ENCODE results near the gene CRELD2.
A peak's percentile ranks its signal among the peaks of the same experiment; 100 is the strongest.

Gene CRELD2

GRCh38 chr22:49887702-49888101, 30.7 kb upstream of the CRELD2 start:
- H3K4ac ChIP-seq (ENCODE audit: low read length), result no peak overlapping the region
- H2BK12ac ChIP-seq (ENCODE audit: low read length), result no peak overlapping the region
- H2BK5ac ChIP-seq (ENCODE audit: low read length), result no peak overlapping the region
- no peak overlapping the region for H4K8ac ChIP-seq (ENCODE audit: low read depth, low read length)
- no peak overlapping the region for H3K27ac ChIP-seq (replicated peaks; ENCODE audit: low read length)
- no peak overlapping the region for H3K23ac ChIP-seq (ENCODE audit: low read depth, low read length, poor library complexity)
- H2BK120ac ChIP-seq (ENCODE audit: low read depth, low read length), result no peak overlapping the region
- H4K91ac ChIP-seq (ENCODE audit: low read depth, low read length, poor library complexity), result no peak overlapping the region
- H3K9ac ChIP-seq (ENCODE audit: low read depth, low read length, poor library complexity), result no peak overlapping the region
- H2BK15ac ChIP-seq (ENCODE audit: low read length), result no peak overlapping the region
- H2AK5ac ChIP-seq (ENCODE audit: low read depth, low read length), result no peak overlapping the region
- DNase-seq (ENCODE audit: low spot score), result no peak
- no peak overlapping the region for H3K4me3 ChIP-seq (ENCODE audit: low read length in 2 of 2)
- H3K14ac ChIP-seq (ENCODE audit: low read length), result no peak overlapping the region
- H2AFZ ChIP-seq (ENCODE audit: low read length), result no peak overlapping the region
- H3K36me3 ChIP-seq (replicated peaks in 1 of 2; ENCODE audit: control insufficient read depth in 2 of 2, insufficient read depth in 2 of 2, low read length in 2 of 2), result peaks cover 59 to 93% of the 10 kb centered on the region in 2 donors
- H3K9me3 ChIP-seq (replicated peaks in 1 of 2; ENCODE audit: control insufficient read depth in 2 of 2, insufficient read depth in 1 of 2, low read depth in 1 of 2, low read length in 2 of 2), result peaks cover 53 to 86% of the 10 kb centered on the region in 2 donors
- H3K18ac ChIP-seq (ENCODE audit: low read length), result no peak overlapping the region
- WGBS, 2 donors (ENCODE audit: extremely low coverage in 2 of 2, insufficient read length in 2 of 2, insufficient replicate concordance in 1 of 2), result no CpG with 5 or more reads among the region's 9 CpGs
- no peaks in the 10 kb centered on the region for H3K4me1 ChIP-seq (ENCODE audit: control insufficient read depth in 2 of 2, insufficient read depth in 1 of 2, low read depth in 1 of 2, low read length in 2 of 2)
- peaks cover 23% of the 10 kb centered on the region for H3K79me1 ChIP-seq (ENCODE audit: low read depth, low read length)
- no peak overlapping the region for H3K4me2 ChIP-seq (ENCODE audit: insufficient read depth, low read length, poor library complexity, severe bottlenecking)
- H3K27me3 ChIP-seq (ENCODE audit: control insufficient read depth in 3 of 3, insufficient read depth in 3 of 3, low read depth in 1 of 3, low read length in 3 of 3), result peaks cover 0 to 1% (median 0%) of the 10 kb centered on the region in 3 experiments

GRCh38 chr22:49889071-49889470, 29.4 kb upstream of the CRELD2 start:
- no CpG with 5 or more reads among the region's 5 CpGs for WGBS, 2 donors (ENCODE audit: extremely low coverage in 2 of 2, insufficient read length in 2 of 2, insufficient replicate concordance in 1 of 2)
- H3K9me3 ChIP-seq (replicated peaks in 1 of 2; ENCODE audit: control insufficient read depth in 2 of 2, insufficient read depth in 1 of 2, low read depth in 1 of 2, low read length in 2 of 2), result peaks cover 50 to 80% of the 10 kb centered on the region in 2 donors

GRCh38 chr22:49892226-49892899, 26.1 kb upstream of the CRELD2 start:
- H2AK5ac ChIP-seq (ENCODE audit: low read depth, low read length), result no peak overlapping the region
- H3K27ac ChIP-seq (replicated peaks; ENCODE audit: low read length), result no peak overlapping the region
- no peak overlapping the region for H2BK12ac ChIP-seq (ENCODE audit: low read length)
- H3K9me3 ChIP-seq (replicated peaks in 1 of 2; ENCODE audit: control insufficient read depth in 2 of 2, insufficient read depth in 1 of 2, low read depth in 1 of 2, low read length in 2 of 2), result peaks cover 36 to 58% of the 10 kb centered on the region in 2 donors
- peaks cover 24 to 60% of the 10 kb centered on the region in 2 donors for H3K36me3 ChIP-seq (replicated peaks in 1 of 2; ENCODE audit: control insufficient read depth in 2 of 2, insufficient read depth in 2 of 2, low read length in 2 of 2)
- H2AFZ ChIP-seq (ENCODE audit: low read length), result no peak overlapping the region
- no peak overlapping the region for H4K8ac ChIP-seq (ENCODE audit: low read depth, low read length)
- no peaks in the 10 kb centered on the region for H3K27me3 ChIP-seq (ENCODE audit: control insufficient read depth in 3 of 3, insufficient read depth in 3 of 3, low read depth in 1 of 3, low read length in 3 of 3)
- H3K9ac ChIP-seq (ENCODE audit: low read depth, low read length, poor library complexity), result no peak overlapping the region
- no peak overlapping the region for H2BK15ac ChIP-seq (ENCODE audit: low read length)
- no CpG with 5 or more reads among the region's 4 CpGs for WGBS, 2 donors (ENCODE audit: extremely low coverage in 2 of 2, insufficient read length in 2 of 2, insufficient replicate concordance in 1 of 2)
- no peak overlapping the region for H3K23ac ChIP-seq (ENCODE audit: low read depth, low read length, poor library complexity)
- no peak overlapping the region for H2BK120ac ChIP-seq (ENCODE audit: low read depth, low read length)
- H3K4ac ChIP-seq (ENCODE audit: low read length), result no peak overlapping the region
- H3K4me1 ChIP-seq (ENCODE audit: control insufficient read depth in 2 of 2, insufficient read depth in 1 of 2, low read depth in 1 of 2, low read length in 2 of 2), result no peaks in the 10 kb centered on the region
- H2BK5ac ChIP-seq (ENCODE audit: low read length), result no peak overlapping the region
- no peak overlapping the region for H4K91ac ChIP-seq (ENCODE audit: low read depth, low read length, poor library complexity)
- no peak for DNase-seq (ENCODE audit: low spot score)
- H3K4me2 ChIP-seq (ENCODE audit: insufficient read depth, low read length, poor library complexity, severe bottlenecking), result no peak overlapping the region
- H3K18ac ChIP-seq (ENCODE audit: low read length), result peak overlapping the region; percentile 66
- H3K4me3 ChIP-seq (ENCODE audit: low read length in 2 of 2), result no peak overlapping the region
- peaks cover 7% of the 10 kb centered on the region for H3K79me1 ChIP-seq (ENCODE audit: low read depth, low read length)
- H3K14ac ChIP-seq (ENCODE audit: low read length), result no peak overlapping the region

More at GRCh38 chr22:49889071-49889470, 29.4 kb upstream of the CRELD2 start:
- Histone ChIP-seq H3K27ac (replicated peaks; ENCODE audit: low read length) (no peak overlapping the region), H3K4me3 (ENCODE audit: low read length in 2 of 2) (no peak overlapping the region), H3K14ac (ENCODE audit: low read length) (no peak overlapping the region), H3K4me1 (ENCODE audit: control insufficient read depth in 2 of 2, insufficient read depth in 1 of 2, low read depth in 1 of 2, low read length in 2 of 2) (no peaks in the 10 kb centered on the region), H3K23ac (ENCODE audit: low read depth, low read length, poor library complexity) (no peak overlapping the region), H2BK12ac (ENCODE audit: low read length) (no peak overlapping the region), H3K79me1 (ENCODE audit: low read depth, low read length) (peaks cover 18% of the 10 kb centered on the region), H3K4me2 (ENCODE audit: insufficient read depth, low read length, poor library complexity, severe bottlenecking) (no peak overlapping the region), H3K9ac (ENCODE audit: low read depth, low read length, poor library complexity) (no peak overlapping the region), H3K18ac (ENCODE audit: low read length) (no peak overlapping the region), H2BK120ac (ENCODE audit: low read depth, low read length) (no peak overlapping the region), H2BK5ac (ENCODE audit: low read length) (peak overlapping the region; percentile 69), H2AK5ac (ENCODE audit: low read depth, low read length) (no peak overlapping the region), H3K4ac (ENCODE audit: low read length) (no peak overlapping the region), H3K36me3 (replicated peaks in 1 of 2; ENCODE audit: control insufficient read depth in 2 of 2, insufficient read depth in 2 of 2, low read length in 2 of 2) (peaks cover 54 to 83% of the 10 kb centered on the region in 2 donors), H2BK15ac (ENCODE audit: low read length) (no peak overlapping the region), H4K91ac (ENCODE audit: low read depth, low read length, poor library complexity) (no peak overlapping the region), H2AFZ (ENCODE audit: low read length) (no peak overlapping the region), H3K27me3 (ENCODE audit: control insufficient read depth in 3 of 3, insufficient read depth in 3 of 3, low read depth in 1 of 3, low read length in 3 of 3) (peaks cover 0 to 1% (median 0%) of the 10 kb centered on the region in 3 experiments), H4K8ac (ENCODE audit: low read depth, low read length) (no peak overlapping the region)
- DNase-seq (ENCODE audit: low spot score), result no peak

- Histone ChIP-seq H2BK5ac (ENCODE audit: low read length) (no peak overlapping the region), H3K23ac (ENCODE audit: low read depth, low read length, poor library complexity) (no peak overlapping the region), H3K18ac (ENCODE audit: low read length) (no peak overlapping the region), H3K14ac (ENCODE audit: low read length) (no peak overlapping the region), H3K79me1 (ENCODE audit: low read depth, low read length) (peaks cover 5% of the 10 kb centered on the region), H4K91ac (ENCODE audit: low read depth, low read length, poor library complexity) (no peak overlapping the region), H3K4me2 (ENCODE audit: insufficient read depth, low read length, poor library complexity, severe bottlenecking) (no peak overlapping the region), H3K9me3 (replicated peaks in 1 of 2; ENCODE audit: control insufficient read depth in 2 of 2, insufficient read depth in 1 of 2, low read depth in 1 of 2, low read length in 2 of 2) (peaks cover 35 to 52% of the 10 kb centered on the region in 2 donors), H3K9ac (ENCODE audit: low read depth, low read length, poor library complexity) (no peak overlapping the region), H2BK12ac (ENCODE audit: low read length) (no peak overlapping the region), H2BK120ac (ENCODE audit: low read depth, low read length) (no peak overlapping the region), H2AK5ac (ENCODE audit: low read depth, low read length) (no peak overlapping the region), H4K8ac (ENCODE audit: low read depth, low read length) (no peak overlapping the region), H2BK15ac (ENCODE audit: low read length) (no peak overlapping the region), H2AFZ (ENCODE audit: low read length) (no peak overlapping the region), H3K4me1 (ENCODE audit: control insufficient read depth in 2 of 2, insufficient read depth in 1 of 2, low read depth in 1 of 2, low read length in 2 of 2) (no peaks in the 10 kb centered on the region), H3K27me3 (ENCODE audit: control insufficient read depth in 3 of 3, insufficient read depth in 3 of 3, low read depth in 1 of 3, low read length in 3 of 3) (no peaks in the 10 kb centered on the region), H3K27ac (replicated peaks; ENCODE audit: low read length) (no peak overlapping the region), H3K36me3 (replicated peaks in 1 of 2; ENCODE audit: control insufficient read depth in 2 of 2, insufficient read depth in 2 of 2, low read length in 2 of 2) (peaks cover 22 to 60% of the 10 kb centered on the region in 2 donors), H3K4ac (ENCODE audit: low read length) (no peak overlapping the region), H3K4me3 (ENCODE audit: low read length in 2 of 2) (no peak overlapping the region)
- DNase-seq (ENCODE audit: low spot score), result no peak
- WGBS, 2 donors (ENCODE audit: extremely low coverage in 2 of 2, insufficient read length in 2 of 2, insufficient replicate concordance in 1 of 2), result no CpG with 5 or more reads among the region's 4 CpGs
Observed at GRCh38 chr22:49893025-49893424, 25.4 kb upstream of the CRELD2 start.
